ENCODE results near the gene SPSB4.
A peak's percentile ranks its signal among the peaks of the same experiment; 100 is the strongest.

SPSB4 gene

GRCh38 chr3:141129541-141130011 lies 78.4 kb downstream of the SPSB4 start:
- no peak for DNase-seq (ENCODE audit: low spot score)
- ATAC-seq (ENCODE audit: low read depth): no peak
- H3K4me1 ChIP-seq (ENCODE audit: insufficient read depth, poor library complexity, severe bottlenecking): no peaks in the 10 kb centered on the region
- TF ChIP-seq CTCF (IDR thresholded peaks at IDR 0.05; ENCODE audit: poor library complexity, severe bottlenecking): no peak
- no peaks in the 10 kb centered on the region for H3K27me3 ChIP-seq (ENCODE audit: insufficient read depth, poor library complexity, severe bottlenecking)
- no peak overlapping the region for H3K4me3 ChIP-seq (ENCODE audit: severe bottlenecking)
- H3K9me3 ChIP-seq (ENCODE audit: severe bottlenecking): no peaks in the 10 kb centered on the region
- no peaks in the 10 kb centered on the region for H3K36me3 ChIP-seq (ENCODE audit: low read depth)
- no peak overlapping the region for H3K27ac ChIP-seq (ENCODE audit: poor library complexity, severe bottlenecking)

- no peak overlapping the region for H3K4me3 ChIP-seq (ENCODE audit: severe bottlenecking)
- no peak for DNase-seq (ENCODE audit: low spot score)
- no peaks in the 10 kb centered on the region for H3K27me3 ChIP-seq (ENCODE audit: insufficient read depth, poor library complexity, severe bottlenecking)
- no peak for ATAC-seq (ENCODE audit: low read depth)
- no peak overlapping the region for H3K27ac ChIP-seq (ENCODE audit: poor library complexity, severe bottlenecking)
- peaks cover 5% of the 10 kb centered on the region for H3K9me3 ChIP-seq (ENCODE audit: severe bottlenecking)
- no peak for TF ChIP-seq CTCF (IDR thresholded peaks at IDR 0.05; ENCODE audit: poor library complexity, severe bottlenecking)
- H3K4me1 ChIP-seq (ENCODE audit: insufficient read depth, poor library complexity, severe bottlenecking): peaks cover 4% of the 10 kb centered on the region
- no peaks in the 10 kb centered on the region for H3K36me3 ChIP-seq (ENCODE audit: low read depth)
These were observed 92.4 kb downstream of the SPSB4 start for GRCh38 chr3:141143517-141143916.

GRCh38 chr3:141146979-141147470 lies 95.9 kb downstream of the SPSB4 start:
- Histone ChIP-seq H3K9me3 (ENCODE audit: severe bottlenecking) (peaks cover under 1% of the 10 kb centered on the region), H3K27me3 (ENCODE audit: insufficient read depth, poor library complexity, severe bottlenecking) (no peaks in the 10 kb centered on the region), H3K36me3 (ENCODE audit: low read depth) (no peaks in the 10 kb centered on the region), H3K4me3 (ENCODE audit: severe bottlenecking) (no peak overlapping the region), H3K4me1 (ENCODE audit: insufficient read depth, poor library complexity, severe bottlenecking) (peaks cover 4% of the 10 kb centered on the region), H3K27ac (ENCODE audit: poor library complexity, severe bottlenecking) (no peak overlapping the region)
- ATAC-seq (ENCODE audit: low read depth) (peak; percentile 3; the same call in 1 of the 3 replicates), DNase-seq (ENCODE audit: low spot score) (no peak)
- no peak for TF ChIP-seq CTCF (IDR thresholded peaks at IDR 0.05; ENCODE audit: poor library complexity, severe bottlenecking)

- no peak for TF ChIP-seq CTCF (IDR thresholded peaks at IDR 0.05; ENCODE audit: poor library complexity, severe bottlenecking)
- Histone ChIP-seq H3K27ac (ENCODE audit: poor library complexity, severe bottlenecking) (no peak overlapping the region), H3K4me3 (ENCODE audit: severe bottlenecking) (no peak overlapping the region), H3K9me3 (ENCODE audit: severe bottlenecking) (no peaks in the 10 kb centered on the region), H3K36me3 (ENCODE audit: low read depth) (no peaks in the 10 kb centered on the region), H3K4me1 (ENCODE audit: insufficient read depth, poor library complexity, severe bottlenecking) (peaks cover 4% of the 10 kb centered on the region), H3K27me3 (ENCODE audit: insufficient read depth, poor library complexity, severe bottlenecking) (no peaks in the 10 kb centered on the region)
- peak; percentile 98 for ATAC-seq (ENCODE audit: low read depth)
- DNase-seq (ENCODE audit: low spot score): no peak
These were observed 96.5 kb downstream of the SPSB4 start for GRCh38 chr3:141147657-141148056.

GRCh38 chr3:141148169-141148568 lies 97.0 kb downstream of the SPSB4 start:
- ATAC-seq (ENCODE audit: low read depth): no peak
- Histone ChIP-seq H3K27ac (ENCODE audit: poor library complexity, severe bottlenecking) (no peak overlapping the region), H3K9me3 (ENCODE audit: severe bottlenecking) (no peaks in the 10 kb centered on the region), H3K27me3 (ENCODE audit: insufficient read depth, poor library complexity, severe bottlenecking) (no peaks in the 10 kb centered on the region), H3K4me1 (ENCODE audit: insufficient read depth, poor library complexity, severe bottlenecking) (peaks cover 4% of the 10 kb centered on the region), H3K36me3 (ENCODE audit: low read depth) (no peaks in the 10 kb centered on the region), H3K4me3 (ENCODE audit: severe bottlenecking) (no peak overlapping the region)
- TF ChIP-seq CTCF (IDR thresholded peaks at IDR 0.05; ENCODE audit: poor library complexity, severe bottlenecking): no peak
- DNase-seq (ENCODE audit: low spot score): no peak

Data from RWPE2 (cell line).